Measurements from ENCODE around the gene HELB.

Gene HELB

GRCh38 chr12:66359300-66359699 is 57.0 kb downstream of the HELB start:
- DNase-seq (ENCODE audit: low read depth in 2 of 3, low spot score in 1 of 3), result no peak

DNA sequence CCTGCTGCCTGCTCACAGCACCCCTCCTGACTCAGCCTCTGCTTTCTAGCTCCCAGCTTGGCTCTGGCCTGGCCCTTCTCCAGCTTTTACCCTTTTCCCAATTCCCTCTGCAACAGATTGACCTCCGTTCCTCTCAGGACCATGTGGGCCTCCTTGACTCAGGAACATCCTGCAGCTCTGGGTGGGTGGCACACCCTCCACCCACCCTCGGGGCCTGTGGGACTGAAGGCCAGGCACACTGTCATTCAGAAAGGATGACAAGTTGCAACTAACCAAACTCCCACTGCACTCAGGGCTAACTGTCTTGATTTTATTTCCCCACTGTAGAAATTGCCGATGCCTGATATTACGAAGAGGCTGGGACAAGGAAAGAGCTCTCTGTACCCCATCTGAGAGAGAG is 59.4 kb downstream of the HELB start:
- DNase-seq (ENCODE audit: low read depth in 2 of 3, low spot score in 1 of 3), result no peak

DNA sequence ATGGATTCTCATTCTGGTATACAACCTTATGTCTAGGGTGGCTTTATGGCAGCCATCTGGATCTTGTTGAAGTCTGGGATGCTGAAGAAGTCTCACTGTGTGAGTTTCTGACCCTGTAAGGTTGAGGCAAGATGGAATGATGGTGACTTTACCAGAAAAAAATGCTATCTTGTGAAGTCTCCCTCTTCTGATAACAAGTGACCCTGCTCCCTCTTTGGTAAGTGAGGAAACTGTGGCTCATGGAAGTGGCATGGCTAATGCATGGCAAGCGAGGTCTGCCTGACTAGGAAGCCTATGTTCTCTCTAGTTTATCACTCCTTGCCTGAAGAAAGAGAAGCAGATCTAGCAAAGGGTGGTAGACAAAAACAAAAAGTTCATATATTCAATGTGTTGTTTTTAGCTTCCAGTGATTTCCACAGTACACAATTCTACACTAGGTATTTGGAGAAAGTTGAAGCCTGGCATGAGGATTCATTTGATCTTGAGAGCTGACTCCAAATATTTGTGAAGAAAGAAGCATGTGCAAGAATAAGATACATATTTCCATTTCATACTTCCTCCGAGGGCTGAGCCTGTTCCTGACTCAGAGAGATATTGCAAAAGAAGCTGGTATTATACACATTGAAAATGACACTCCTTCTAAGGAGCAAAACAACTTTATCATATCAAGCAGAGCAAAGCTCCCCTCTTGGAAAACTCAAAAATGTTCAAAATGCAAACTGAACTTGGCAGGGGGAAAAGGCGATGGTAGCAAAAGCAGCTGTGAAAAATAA is 63.6 kb downstream of the HELB start:
- no peak for DNase-seq (ENCODE audit: low read depth in 2 of 3, low spot score in 1 of 3)

- DNase-seq (ENCODE audit: low read depth in 2 of 3, low spot score in 1 of 3), result no peak
These were observed 64.8 kb downstream of the HELB start for GRCh38 chr12:66367015-66367667.

DNA sequence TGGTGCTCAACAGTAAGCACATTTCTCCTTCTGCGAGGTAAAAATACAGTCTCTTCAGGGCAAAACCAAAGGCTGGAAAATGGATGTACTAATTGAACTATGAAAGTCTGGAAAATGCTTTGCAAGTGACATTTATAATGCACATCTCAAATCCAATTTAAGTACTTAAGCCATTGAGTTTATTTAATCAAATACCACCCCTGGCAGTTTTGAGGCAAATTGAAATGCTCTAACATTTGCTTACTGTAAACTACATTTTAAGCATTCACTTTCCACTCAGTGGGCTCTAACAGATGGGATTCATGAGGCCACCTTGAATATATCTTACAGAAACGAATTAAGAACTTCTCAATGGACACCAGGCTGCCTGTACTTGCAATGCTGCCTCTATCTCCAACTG is 69.7 kb downstream of the HELB start:
- no peak for DNase-seq (ENCODE audit: low read depth in 2 of 3, low spot score in 1 of 3)

DNA sequence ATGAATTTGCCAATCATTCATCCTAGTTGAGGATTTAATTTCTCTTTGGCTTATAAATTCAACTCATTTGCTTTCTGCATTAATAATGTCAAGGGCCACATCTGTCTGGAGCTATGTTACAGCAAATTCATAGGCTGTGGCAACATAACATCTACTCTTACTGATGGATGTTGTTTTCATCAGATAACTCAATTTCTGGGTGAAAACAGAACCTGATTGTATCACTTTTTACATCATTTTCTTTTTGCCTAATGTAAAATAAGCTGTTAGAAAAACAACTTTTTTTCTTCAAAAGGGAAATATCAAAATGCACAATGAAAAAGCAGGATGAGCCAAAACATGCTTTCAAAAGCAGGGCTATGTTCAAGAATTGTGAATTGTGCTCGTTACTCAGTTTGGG is 73.3 kb downstream of the HELB start:
- no peak for DNase-seq (ENCODE audit: low read depth in 2 of 3, low spot score in 1 of 3)

DNA sequence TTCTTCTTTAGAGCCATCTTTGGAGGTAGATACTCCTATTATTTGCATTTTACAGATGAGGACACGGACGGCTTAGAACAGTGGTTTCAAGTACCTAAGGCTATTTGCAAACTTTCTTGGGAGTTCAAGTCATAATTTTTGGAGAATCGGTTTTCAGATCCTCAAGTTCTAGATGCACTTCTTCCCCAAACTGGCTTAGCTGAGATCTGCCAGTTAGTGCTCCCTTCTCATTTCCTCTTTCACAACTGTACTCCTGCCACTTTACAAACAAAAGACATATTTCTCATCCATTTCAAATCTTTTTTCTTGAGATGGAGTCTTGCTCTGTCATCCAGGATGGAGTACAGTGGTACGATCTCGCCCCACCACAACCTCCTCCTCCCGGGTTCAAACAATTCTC is 77.3 kb downstream of the HELB start:
- no peak for DNase-seq (ENCODE audit: low read depth in 2 of 3, low spot score in 1 of 3)

- DNase-seq (ENCODE audit: low read depth in 2 of 3, low spot score in 1 of 3), result no peak
These were observed 78.7 kb downstream of the HELB start for GRCh38 chr12:66380769-66381535.

DNA sequence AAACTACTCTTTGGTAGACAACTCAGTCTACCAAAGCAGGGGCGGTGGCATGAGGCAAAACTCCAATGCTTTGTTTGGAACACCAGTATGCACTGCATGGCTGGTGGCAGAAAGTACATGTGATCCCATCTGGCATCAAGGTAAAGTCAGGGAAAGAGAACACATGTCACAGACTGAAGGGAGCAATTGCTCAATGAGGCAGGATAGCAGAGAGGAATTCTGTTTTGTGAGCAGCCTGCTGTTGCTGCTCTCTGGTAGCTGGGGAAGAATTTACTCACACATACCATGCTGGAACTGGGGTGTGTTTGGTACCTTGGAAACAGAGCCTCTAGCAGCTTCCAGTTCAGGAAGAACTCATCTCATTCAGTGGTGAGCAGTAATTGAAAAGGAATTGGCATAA is 84.8 kb downstream of the HELB start:
- no peak for DNase-seq (ENCODE audit: low read depth in 2 of 3, low spot score in 1 of 3)

Measured in stimulated activated CD4-positive, alpha-beta T cell treated with anti-CD3 and anti-CD28 coated beads, Interleukin-12 subunit alpha, Interleukin-12 subunit beta, amount 100 ng/mL, for 48 hours (primary cell).